ENCODE data around the gene CEACAM19.

Gene CEACAM19

GRCh38 chr19:44646049-44646416 is 25.2 kb upstream of the CEACAM19 start:
- H3K4me1 ChIP-seq (ENCODE audit: control insufficient read depth, insufficient read depth, low read length) = no peaks in the 10 kb centered on the region
- H3K9ac ChIP-seq (ENCODE audit: low read length) = no peak overlapping the region
- peaks cover 51% of the 10 kb centered on the region for H3K36me3 ChIP-seq (ENCODE audit: control insufficient read depth, insufficient read depth, low read length)
- H3K27ac ChIP-seq (ENCODE audit: low read depth, low read length) = no peak overlapping the region
- H3K4me3 ChIP-seq (ENCODE audit: low read depth, low read length) = no peak overlapping the region
- no peaks in the 10 kb centered on the region for H3K9me3 ChIP-seq (ENCODE audit: control insufficient read depth, insufficient read depth, low read depth, low read length)
- no peaks in the 10 kb centered on the region for H3K27me3 ChIP-seq (ENCODE audit: control insufficient read depth, insufficient read depth, low read length)

GRCh38 chr19:44647144-44647543 is 24.1 kb upstream of the CEACAM19 start:
- no peak overlapping the region for H3K27ac ChIP-seq (ENCODE audit: low read depth, low read length)
- H3K36me3 ChIP-seq (ENCODE audit: control insufficient read depth, insufficient read depth, low read length) = peaks cover 60% of the 10 kb centered on the region
- no peak overlapping the region for H3K4me3 ChIP-seq (ENCODE audit: low read depth, low read length)
- H3K9me3 ChIP-seq (ENCODE audit: control insufficient read depth, insufficient read depth, low read depth, low read length) = no peaks in the 10 kb centered on the region
- H3K9ac ChIP-seq (ENCODE audit: low read length) = no peak overlapping the region
- no peaks in the 10 kb centered on the region for H3K27me3 ChIP-seq (ENCODE audit: control insufficient read depth, insufficient read depth, low read length)
- no peaks in the 10 kb centered on the region for H3K4me1 ChIP-seq (ENCODE audit: control insufficient read depth, insufficient read depth, low read length)

- H3K4me1 ChIP-seq (ENCODE audit: control insufficient read depth, insufficient read depth, low read length) = no peaks in the 10 kb centered on the region
- no peaks in the 10 kb centered on the region for H3K27me3 ChIP-seq (ENCODE audit: control insufficient read depth, insufficient read depth, low read length)
- no peak overlapping the region for H3K27ac ChIP-seq (ENCODE audit: low read depth, low read length)
- H3K9ac ChIP-seq (ENCODE audit: low read length) = no peak overlapping the region
- peaks cover 76% of the 10 kb centered on the region for H3K36me3 ChIP-seq (ENCODE audit: control insufficient read depth, insufficient read depth, low read length)
- H3K9me3 ChIP-seq (ENCODE audit: control insufficient read depth, insufficient read depth, low read depth, low read length) = no peaks in the 10 kb centered on the region
- no peak overlapping the region for H3K4me3 ChIP-seq (ENCODE audit: low read depth, low read length)
These were observed 22.5 kb upstream of the CEACAM19 start for GRCh38 chr19:44648631-44649251.

GRCh38 chr19:44649578-44650145 is 21.6 kb upstream of the CEACAM19 start:
- Histone ChIP-seq H3K36me3 (ENCODE audit: control insufficient read depth, insufficient read depth, low read length) (peaks cover 82% of the 10 kb centered on the region), H3K4me1 (ENCODE audit: control insufficient read depth, insufficient read depth, low read length) (no peaks in the 10 kb centered on the region), H3K4me3 (ENCODE audit: low read depth, low read length) (no peak overlapping the region), H3K9me3 (ENCODE audit: control insufficient read depth, insufficient read depth, low read depth, low read length) (no peaks in the 10 kb centered on the region), H3K27ac (ENCODE audit: low read depth, low read length) (no peak overlapping the region), H3K9ac (ENCODE audit: low read length) (no peak overlapping the region), H3K27me3 (ENCODE audit: control insufficient read depth, insufficient read depth, low read length) (no peaks in the 10 kb centered on the region)

- H3K4me3 ChIP-seq (ENCODE audit: low read depth, low read length) = no peak overlapping the region
- no peak overlapping the region for H3K9ac ChIP-seq (ENCODE audit: low read length)
- H3K36me3 ChIP-seq (ENCODE audit: control insufficient read depth, insufficient read depth, low read length) = peaks cover 90% of the 10 kb centered on the region
- H3K27ac ChIP-seq (ENCODE audit: low read depth, low read length) = no peak overlapping the region
- no peaks in the 10 kb centered on the region for H3K9me3 ChIP-seq (ENCODE audit: control insufficient read depth, insufficient read depth, low read depth, low read length)
- H3K4me1 ChIP-seq (ENCODE audit: control insufficient read depth, insufficient read depth, low read length) = 0 out of 2 replicates have a peak, but pooled peaks cover 3% of the 10 kb centered on the region
- H3K27me3 ChIP-seq (ENCODE audit: control insufficient read depth, insufficient read depth, low read length) = no peaks in the 10 kb centered on the region
These were observed 17.9 kb upstream of the CEACAM19 start for GRCh38 chr19:44653343-44653742.

GRCh38 chr19:44653977-44654774 is 17.1 kb upstream of the CEACAM19 start:
- Histone ChIP-seq H3K36me3 (ENCODE audit: control insufficient read depth, insufficient read depth, low read length) (peaks cover 90% of the 10 kb centered on the region), H3K4me1 (ENCODE audit: control insufficient read depth, insufficient read depth, low read length) (0 out of 2 replicates have a peak, but pooled peaks cover 3% of the 10 kb centered on the region), H3K27ac (ENCODE audit: low read depth, low read length) (no peak overlapping the region), H3K4me3 (ENCODE audit: low read depth, low read length) (no peak overlapping the region), H3K9me3 (ENCODE audit: control insufficient read depth, insufficient read depth, low read depth, low read length) (no peaks in the 10 kb centered on the region), H3K9ac (ENCODE audit: low read length) (no peak overlapping the region), H3K27me3 (ENCODE audit: control insufficient read depth, insufficient read depth, low read length) (no peaks in the 10 kb centered on the region)

- no peaks in the 10 kb centered on the region for H3K27me3 ChIP-seq (ENCODE audit: control insufficient read depth, insufficient read depth, low read length)
- H3K27ac ChIP-seq (ENCODE audit: low read depth, low read length) = no peak overlapping the region
- H3K4me3 ChIP-seq (ENCODE audit: low read depth, low read length) = no peak overlapping the region
- no peak overlapping the region for H3K9ac ChIP-seq (ENCODE audit: low read length)
- no peaks in the 10 kb centered on the region for H3K9me3 ChIP-seq (ENCODE audit: control insufficient read depth, insufficient read depth, low read depth, low read length)
- H3K4me1 ChIP-seq (ENCODE audit: control insufficient read depth, insufficient read depth, low read length) = 0 out of 2 replicates have a peak, but pooled peaks cover 3% of the 10 kb centered on the region
- peaks cover 91% of the 10 kb centered on the region for H3K36me3 ChIP-seq (ENCODE audit: control insufficient read depth, insufficient read depth, low read length)
These were observed 13.9 kb upstream of the CEACAM19 start for GRCh38 chr19:44657211-44657921.

- H3K36me3 ChIP-seq (ENCODE audit: control insufficient read depth, insufficient read depth, low read length) = peaks cover 91% of the 10 kb centered on the region
These were observed 13.1 kb upstream of the CEACAM19 start for GRCh38 chr19:44658069-44658733.

GRCh38 chr19:44660081-44660480 is 11.2 kb upstream of the CEACAM19 start:
- Histone ChIP-seq H3K9me3 (ENCODE audit: control insufficient read depth, insufficient read depth, low read depth, low read length) (no peaks in the 10 kb centered on the region), H3K4me3 (ENCODE audit: low read depth, low read length) (no peak overlapping the region), H3K36me3 (ENCODE audit: control insufficient read depth, insufficient read depth, low read length) (peaks cover 82% of the 10 kb centered on the region), H3K27ac (ENCODE audit: low read depth, low read length) (no peak overlapping the region), H3K27me3 (ENCODE audit: control insufficient read depth, insufficient read depth, low read length) (no peaks in the 10 kb centered on the region), H3K4me1 (ENCODE audit: control insufficient read depth, insufficient read depth, low read length) (0 out of 2 replicates have a peak, but pooled peaks cover 3% of the 10 kb centered on the region), H3K9ac (ENCODE audit: low read length) (no peak overlapping the region)

More at GRCh38 chr19:44658069-44658733, 13.1 kb upstream of the CEACAM19 start:
- 0 out of 2 replicates have a peak, but pooled peaks cover 3% of the 10 kb centered on the region for H3K4me1 ChIP-seq (ENCODE audit: control insufficient read depth, insufficient read depth, low read length)
- no peak overlapping the region for H3K27ac ChIP-seq (ENCODE audit: low read depth, low read length)
- H3K9ac ChIP-seq (ENCODE audit: low read length) = no peak overlapping the region
- H3K4me3 ChIP-seq (ENCODE audit: low read depth, low read length) = no peak overlapping the region
- H3K27me3 ChIP-seq (ENCODE audit: control insufficient read depth, insufficient read depth, low read length) = no peaks in the 10 kb centered on the region
- no peaks in the 10 kb centered on the region for H3K9me3 ChIP-seq (ENCODE audit: control insufficient read depth, insufficient read depth, low read depth, low read length)

- Histone ChIP-seq H3K9me3 (ENCODE audit: control insufficient read depth, insufficient read depth, low read depth, low read length) (no peaks in the 10 kb centered on the region), H3K4me1 (ENCODE audit: control insufficient read depth, insufficient read depth, low read length) (peaks cover 7% of the 10 kb centered on the region; the same call in 1 of the 2 replicates), H3K36me3 (ENCODE audit: control insufficient read depth, insufficient read depth, low read length) (peaks cover 71% of the 10 kb centered on the region), H3K9ac (ENCODE audit: low read length) (no peak overlapping the region), H3K4me3 (ENCODE audit: low read depth, low read length) (no peak overlapping the region), H3K27me3 (ENCODE audit: control insufficient read depth, insufficient read depth, low read length) (no peaks in the 10 kb centered on the region), H3K27ac (ENCODE audit: low read depth, low read length) (no peak overlapping the region)
These were observed 10.1 kb upstream of the CEACAM19 start for GRCh38 chr19:44661205-44661604.

Data from HUES6 (cell line).